Upper lobe of left lung (tissue), 6 donors: ENCODE data around the gene XPC. TPM values are rescaled to one million over a fixed set of nuclear protein-coding genes. Genes with fewer than 3 reads are reported as not detected.

Source experiments
- ATAC-seq, 2 donors: fragments of 200-7000 bp; cut with Tn5 transposase; one replicate each; pipeline ENCODE4 v1.9.1; 2022; ENCODE audit warnings: mild to moderate bottlenecking in 2 of 2, moderate library complexity in 2 of 2; ENCODE audit not compliant: low FRiP score in 2 of 2
- DNase-seq, 2 donors: peaks; one replicate each; pipeline ENCODE4 v3.0.0-alpha.2; 2019 to 2020
- H3K27ac ChIP-seq, 4 donors: fragments of 200-600 bp; sonication (generic); one replicate each; pipeline ENCODE4 v1.5.1; 2016 to 2019
- H3K27me3 ChIP-seq, 4 donors: fragments of 200-600 bp; sonication (generic); one replicate each; pipeline ENCODE4 v1.5.1; 2017 to 2019
- H3K36me3 ChIP-seq, 4 donors: fragments of 200-600 bp; sonication (generic); one replicate each; pipeline ENCODE4 v1.5.1; 2016 to 2019
- H3K4me1 ChIP-seq, 4 donors: fragments of 200-600 bp; sonication (generic); one replicate each; pipeline ENCODE4 v1.5.1; 2018 to 2019
- H3K4me3 ChIP-seq, 4 donors: fragments of 200-600 bp; sonication (generic); one replicate each; pipeline ENCODE4 v1.5.1; 2017 to 2019; ENCODE audit warnings: mild to moderate bottlenecking in 2 of 4, moderate library complexity in 1 of 4
- H3K9me3 ChIP-seq, 4 donors: fragments of 200-600 bp; sonication (generic); one replicate each; pipeline ENCODE4 v1.5.1; 2018 to 2019
- EP300 ChIP-seq, 4 donors: sonication (generic); formaldehyde crosslinking; IDR thresholded peaks; one replicate each; pipeline ENCODE4 v1.5.1; 2017; ENCODE audit warnings: antibody characterized with exemption in 4 of 4, control low read depth in 2 of 4
- POLR2A ChIP-seq, 4 donors: fragments of 450-650 bp; IDR thresholded peaks; one replicate each; pipeline ENCODE4 v1.5.1; 2016 to 2017; ENCODE audit warnings: antibody characterized with exemption in 4 of 4, mild to moderate bottlenecking in 2 of 4
- POLR2AphosphoS5 ChIP-seq, 2 donors: sonication (generic); formaldehyde crosslinking; IDR thresholded peaks; one replicate each; pipeline ENCODE4 v1.5.1; 2017; ENCODE audit warnings: antibody characterized with exemption in 2 of 2
- WGBS, 2 donors: methylation state at CpG; one replicate each; pipeline ENCODE4 v1.1.5; 2017 to 2018; 5-methylcytosine and 5-hydroxymethylcytosine counted together
- total RNA-seq, 6 donors: library from RNA; depleted of rRNA in 4 of 6; stranded (reverse); fragments of >200 nt in 4 of 6; gene quantifications; one replicate each; pipeline versions ENCODE4 v1.1.0 to v1.2.1, GENCODE V29; 2016 to 2021
- TF ChIP-seq, protein P1 (sequence below), 6 experiments: fragments of 450-650 bp in 4 of 6; fragments of 200-600 bp in 2 of 6; sonication (generic) in 2 of 6; IDR thresholded peaks; one replicate each; pipeline ENCODE4 v1.5.1; 2016 to 2019; ENCODE audit warnings: antibody characterized with exemption in 6 of 6
- donor health status: DM: no; HTN: no; CAD: no; lungs with moderate emphysema.
- donor health status: DM: no; HTN: yes; CAD: no; lungs with severe emphysema.

Gene XPC
- total RNA-seq, 6 donors from 2014 or later, result 33.8 to 87.0 (median 46.6) TPM

GRCh38 chr3:14218355-14218754, 40.0 kb upstream of the XPC start:
- Histone ChIP-seq H3K9me3 (peaks cover 2 to 10% (median 5%) of the 10 kb centered on the region in 4 donors), H3K36me3 (no peaks in the 10 kb centered on the region), H3K27me3 (no peaks in the 10 kb centered on the region), H3K4me1 (no peaks in the 10 kb centered on the region), H3K4me3 (no peak overlapping the region), H3K27ac (no peak overlapping the region)
- no peak for TF ChIP-seq POLR2A (IDR thresholded peaks at IDR 0.05)
- ATAC-seq (no peak), DNase-seq (no peak)

DNA sequence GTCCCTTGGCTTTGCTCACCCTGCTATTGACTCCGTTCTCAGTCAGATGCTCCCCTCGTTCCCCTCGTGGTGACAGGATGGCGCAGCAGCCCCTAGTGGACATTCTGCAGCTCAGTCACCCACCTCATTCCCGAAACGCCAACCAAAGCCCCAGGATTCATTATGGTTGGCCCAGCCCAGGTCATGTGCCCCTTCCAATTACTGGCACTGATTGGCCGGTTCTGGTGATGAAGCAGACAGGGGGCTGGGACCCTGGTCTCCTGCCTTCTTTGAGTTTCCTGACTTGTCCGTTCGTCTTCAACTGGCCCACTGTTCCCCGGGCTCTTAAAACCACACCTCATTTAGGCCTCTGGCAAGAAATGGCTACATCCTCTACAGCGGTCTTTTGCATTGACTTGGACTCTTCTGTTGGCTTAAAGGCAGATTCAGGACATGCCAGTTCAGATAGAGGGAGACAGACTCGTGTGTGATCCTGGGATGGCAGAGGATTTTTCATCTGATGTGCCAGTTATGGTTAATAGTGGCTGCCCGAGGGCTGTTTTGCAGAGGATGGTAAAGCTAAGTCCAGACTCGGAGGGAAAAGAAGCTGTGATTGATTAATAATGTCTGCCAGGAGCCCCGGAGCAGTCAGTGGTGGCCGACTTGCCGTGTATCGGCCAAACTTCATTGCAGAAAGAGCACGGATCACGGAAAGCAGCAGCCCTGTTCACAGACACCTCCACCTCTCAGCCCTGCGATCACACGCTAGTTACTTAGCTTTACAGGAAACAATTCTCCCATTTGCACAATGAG, 38.1 kb upstream of the XPC start:
- peak in 1 of 2 donors; percentile 88 for ATAC-seq
- peak in 1 of 2 donors; percentile 80 for DNase-seq
- peak overlapping the region in 1 of 4 donors; percentile 74 for H3K27ac ChIP-seq
- H3K27me3 ChIP-seq, result no peaks in the 10 kb centered on the region
- no peaks in the 10 kb centered on the region for H3K4me1 ChIP-seq
- peaks cover 2 to 8% (median 5%) of the 10 kb centered on the region in 4 donors for H3K9me3 ChIP-seq
- TF ChIP-seq POLR2A (IDR thresholded peaks at IDR 0.05), result peak in 1 of 4 donors; percentile 32
- TF ChIP-seq, protein P1, sequence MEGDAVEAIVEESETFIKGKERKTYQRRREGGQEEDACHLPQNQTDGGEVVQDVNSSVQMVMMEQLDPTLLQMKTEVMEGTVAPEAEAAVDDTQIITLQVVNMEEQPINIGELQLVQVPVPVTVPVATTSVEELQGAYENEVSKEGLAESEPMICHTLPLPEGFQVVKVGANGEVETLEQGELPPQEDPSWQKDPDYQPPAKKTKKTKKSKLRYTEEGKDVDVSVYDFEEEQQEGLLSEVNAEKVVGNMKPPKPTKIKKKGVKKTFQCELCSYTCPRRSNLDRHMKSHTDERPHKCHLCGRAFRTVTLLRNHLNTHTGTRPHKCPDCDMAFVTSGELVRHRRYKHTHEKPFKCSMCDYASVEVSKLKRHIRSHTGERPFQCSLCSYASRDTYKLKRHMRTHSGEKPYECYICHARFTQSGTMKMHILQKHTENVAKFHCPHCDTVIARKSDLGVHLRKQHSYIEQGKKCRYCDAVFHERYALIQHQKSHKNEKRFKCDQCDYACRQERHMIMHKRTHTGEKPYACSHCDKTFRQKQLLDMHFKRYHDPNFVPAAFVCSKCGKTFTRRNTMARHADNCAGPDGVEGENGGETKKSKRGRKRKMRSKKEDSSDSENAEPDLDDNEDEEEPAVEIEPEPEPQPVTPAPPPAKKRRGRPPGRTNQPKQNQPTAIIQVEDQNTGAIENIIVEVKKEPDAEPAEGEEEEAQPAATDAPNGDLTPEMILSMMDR (IDR thresholded peaks at IDR 0.05), result peak in 3 of 6 experiments; percentile 13 to 48 (median 45)
- TF ChIP-seq EP300 (IDR thresholded peaks at IDR 0.05), result no peak
- 41 to 71% methylated on average over 22 of the region's 22 CpGs for WGBS, 2 donors
- peak overlapping the region in 3 of 4 donors; percentile 30 to 36 (median 33) for H3K4me3 ChIP-seq
- no peaks in the 10 kb centered on the region for H3K36me3 ChIP-seq

DNA sequence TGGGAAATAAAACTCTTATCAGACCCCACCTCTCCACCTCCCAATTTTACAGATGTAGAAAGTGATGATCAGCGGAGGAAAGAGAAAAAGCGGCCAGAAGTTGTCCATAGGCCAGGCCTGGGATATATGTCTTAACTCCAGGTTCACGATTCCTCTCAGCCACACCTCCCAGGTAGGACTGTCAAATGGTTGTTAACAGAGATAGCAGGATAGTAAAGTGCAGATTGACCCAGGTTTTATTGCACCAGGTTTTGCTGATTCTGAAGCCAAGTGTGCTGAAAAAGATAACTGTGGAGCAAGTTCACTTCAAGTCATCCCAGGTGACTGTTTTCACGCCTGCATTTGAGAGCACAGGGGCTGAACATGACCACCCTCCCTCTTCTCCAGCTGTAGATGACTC, 36.4 kb upstream of the XPC start:
- DNase-seq, result no peak
- Histone ChIP-seq H3K4me3 (no peak overlapping the region), H3K27ac (no peak overlapping the region), H3K4me1 (no peaks in the 10 kb centered on the region), H3K9me3 (no peaks in the 10 kb centered on the region), H3K36me3 (no peaks in the 10 kb centered on the region), H3K27me3 (no peaks in the 10 kb centered on the region)
- 94% methylated on average over 4 of the region's 4 CpGs for WGBS, 2 donors
- no peak for ATAC-seq
- TF ChIP-seq POLR2A (IDR thresholded peaks at IDR 0.05) (no peak), POLR2AphosphoS5 (IDR thresholded peaks at IDR 0.05) (no peak), EP300 (IDR thresholded peaks at IDR 0.05) (no peak)
- TF ChIP-seq, protein P1 (IDR thresholded peaks at IDR 0.05), result no peak

GRCh38 chr3:14213066-14213774, 34.8 kb upstream of the XPC start:
- Histone ChIP-seq H3K4me3 (no peak overlapping the region), H3K36me3 (no peaks in the 10 kb centered on the region), H3K27me3 (no peaks in the 10 kb centered on the region), H3K9me3 (no peaks in the 10 kb centered on the region), H3K4me1 (peaks cover 0 to 9% (median 0%) of the 10 kb centered on the region in 4 donors), H3K27ac (no peak overlapping the region)
- ATAC-seq, result no peak
- no peak for DNase-seq
- WGBS, 2 donors, result 87 to 95% methylated on average over 7 of the region's 7 CpGs
- TF ChIP-seq POLR2AphosphoS5 (IDR thresholded peaks at IDR 0.05), result no peak
- no peak for TF ChIP-seq POLR2A (IDR thresholded peaks at IDR 0.05)
- TF ChIP-seq EP300 (IDR thresholded peaks at IDR 0.05), result no peak
- TF ChIP-seq, protein P1 (IDR thresholded peaks at IDR 0.05), result no peak

- Histone ChIP-seq H3K4me3 (no peak overlapping the region), H3K36me3 (no peaks in the 10 kb centered on the region), H3K4me1 (peaks cover 0 to 9% (median 0%) of the 10 kb centered on the region in 4 donors), H3K27me3 (no peaks in the 10 kb centered on the region), H3K9me3 (no peaks in the 10 kb centered on the region), H3K27ac (no peak overlapping the region)
- DNase-seq (no peak), ATAC-seq (no peak)
- TF ChIP-seq EP300 (IDR thresholded peaks at IDR 0.05) (no peak), POLR2AphosphoS5 (IDR thresholded peaks at IDR 0.05) (no peak), POLR2A (IDR thresholded peaks at IDR 0.05) (no peak)
- TF ChIP-seq, protein P1 (IDR thresholded peaks at IDR 0.05), result no peak
- 75 to 93% methylated on average over 2 to 3 of the region's 3 CpGs for WGBS, 2 donors
Observed at GRCh38 chr3:14212032-14212431, 33.6 kb upstream of the XPC start.
